Activated CD8-positive, alpha-beta T cell treated with anti-CD3 and anti-CD28 coated beads, Interleukin-2, amount 10 ng/mL, durations not matched to agents 7 days and 5 days (primary cell): ENCODE data around the gene TRIM31. TPM values are rescaled to one million over a fixed set of nuclear protein-coding genes. Genes with fewer than 3 reads are reported as not detected.
A peak's percentile ranks its signal among the peaks of the same experiment; 100 is the strongest.

Source experiments
- ATAC-seq: fragments of 150-1000 bp; cut with Tn5 transposase; one replicate; pipeline ENCODE4 v1.10.0; 2021; ENCODE audit warnings: moderate library complexity
- CTCF ChIA-PET: fragments of 350-600 bp; sonication (Branson Sonifier 250); formaldehyde crosslinking; loops from one replicate; lab custom pipeline; 2021; ENCODE audit warnings: antibody characterized with exemption; lab: Charles Lee
- POLR2A ChIA-PET: fragments of 350-600 bp; sonication (Branson Sonifier 250); formaldehyde crosslinking; loops from one replicate; lab custom pipeline; 2021; ENCODE audit warnings: antibody characterized with exemption; lab: Charles Lee
- DNase-seq: peaks from one replicate; pipeline ENCODE4 v3.0.0-alpha.2; 2020
- H3K27ac Mint-ChIP-seq: one replicate; pipeline ENCODE4 v1.8.0; 2021; ENCODE audit warnings: mild to moderate bottlenecking, mixed read lengths
- H3K27me3 Mint-ChIP-seq: one replicate; pipeline ENCODE4 v1.8.0; 2021; ENCODE audit warnings: low read depth, mixed read lengths
- H3K36me3 Mint-ChIP-seq: one replicate; pipeline ENCODE4 v1.8.0; 2021; ENCODE audit warnings: low read depth, mixed read lengths
- H3K4me1 Mint-ChIP-seq: one replicate; pipeline ENCODE4 v1.8.0; 2021; ENCODE audit warnings: low read depth, mixed read lengths
- H3K4me3 Mint-ChIP-seq: one replicate; pipeline ENCODE4 v1.8.0; 2021; ENCODE audit warnings: mild to moderate bottlenecking, mixed read lengths
- H3K9me3 Mint-ChIP-seq: one replicate; pipeline ENCODE4 v1.8.0; 2022; ENCODE audit warnings: mixed read lengths; ENCODE audit not compliant: insufficient read depth
- total RNA-seq, 2 experiments: library from RNA; stranded (reverse); gene quantifications; one replicate each; pipeline ENCODE4 v1.2.3, GENCODE V29; 2021

TRIM31 gene
- total RNA-seq, 2 experiments from 2014 or later, result not detected

GRCh38 chr6:30154709-30155519 is 42.0 kb upstream of the TRIM31 start:
- no peaks in the 10 kb centered on the region for H3K36me3 Mint-ChIP-seq
- H3K27ac Mint-ChIP-seq, result no peak overlapping the region
- H3K27me3 Mint-ChIP-seq, result peaks cover 24% of the 10 kb centered on the region
- no peaks in the 10 kb centered on the region for H3K9me3 Mint-ChIP-seq
- POLR2A ChIA-PET, result no interaction called here
- no peak for ATAC-seq
- no peak overlapping the region for H3K4me3 Mint-ChIP-seq
- CTCF ChIA-PET, result interaction anchor here (1.8 kb wide), 1 partner anchor 52 kb away, joined by 5 read pairs; no protein-coding TSS in a partner anchor
- no peak for DNase-seq
- H3K4me1 Mint-ChIP-seq, result peaks cover 16% of the 10 kb centered on the region

DNA sequence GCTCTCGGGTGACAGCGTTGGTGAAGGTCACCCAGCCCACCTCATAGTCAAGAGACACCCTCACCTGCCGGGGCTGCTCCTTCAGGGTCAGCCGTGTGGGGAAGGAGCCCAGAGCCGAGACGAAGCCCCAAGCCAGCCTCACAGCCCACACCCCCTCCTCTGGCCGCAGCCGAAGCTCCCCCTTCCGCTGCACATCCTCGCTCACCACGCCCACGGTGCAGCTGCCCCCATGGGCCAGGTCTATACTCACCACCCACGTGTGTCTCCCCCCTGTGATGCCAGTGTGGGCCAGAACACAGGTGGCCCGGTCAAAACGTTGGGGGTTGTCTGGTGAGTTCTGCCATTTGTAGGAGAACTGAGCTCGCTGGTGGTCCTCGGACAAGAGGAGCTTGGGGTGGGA is 41.2 kb upstream of the TRIM31 start:
- Mint-ChIP-seq H3K4me1 (peaks cover 16% of the 10 kb centered on the region), H3K27me3 (peaks cover 19% of the 10 kb centered on the region), H3K27ac (no peak overlapping the region), H3K4me3 (no peak overlapping the region), H3K9me3 (no peaks in the 10 kb centered on the region), H3K36me3 (no peaks in the 10 kb centered on the region)
- no peak for ATAC-seq
- no peak for DNase-seq
- ChIA-PET POLR2A (no interaction called here), CTCF (interaction anchor here (1.8 kb wide), 1 partner anchor 51 kb away, joined by 5 read pairs; no protein-coding TSS in a partner anchor)

- peaks cover 12% of the 10 kb centered on the region for H3K4me1 Mint-ChIP-seq
- H3K27me3 Mint-ChIP-seq, result peaks cover 21% of the 10 kb centered on the region
- H3K36me3 Mint-ChIP-seq, result no peaks in the 10 kb centered on the region
- ATAC-seq (no peak), DNase-seq (no peak)
- H3K4me3 Mint-ChIP-seq, result no peak overlapping the region
- H3K27ac Mint-ChIP-seq, result no peak overlapping the region
- ChIA-PET POLR2A (no interaction called here), CTCF (interaction anchor here (1.8 kb wide), 1 partner anchor 50 kb away, joined by 5 read pairs; no protein-coding TSS in a partner anchor)
- H3K9me3 Mint-ChIP-seq, result no peaks in the 10 kb centered on the region
Observed at GRCh38 chr6:30152910-30153610, 40.2 kb upstream of the TRIM31 start.

- Mint-ChIP-seq H3K27me3 (peaks cover 24% of the 10 kb centered on the region), H3K27ac (no peak overlapping the region), H3K36me3 (no peaks in the 10 kb centered on the region), H3K4me1 (peaks cover 13% of the 10 kb centered on the region), H3K4me3 (no peak overlapping the region), H3K9me3 (no peaks in the 10 kb centered on the region)
- ChIA-PET POLR2A (interaction anchor here (0.7 kb wide), 1 partner anchor 27 kb away, joined by 3 read pairs; no protein-coding TSS in a partner anchor), CTCF (interaction anchor here (0.9 to 1.8 kb wide), 4 partner anchors 15 to 49 kb away, joined by 3 to 12 read pairs (median 4); no protein-coding TSS in a partner anchor)
- no peak for ATAC-seq
- DNase-seq, result no peak
Observed at GRCh38 chr6:30152016-30152673, 39.3 kb upstream of the TRIM31 start.

- CTCF ChIA-PET, result interaction anchor here (0.9 to 1.8 kb wide), 4 partner anchors 15 to 48 kb away, joined by 3 to 12 read pairs (median 4); no protein-coding TSS in a partner anchor
- H3K4me1 Mint-ChIP-seq, result peaks cover 17% of the 10 kb centered on the region
Observed at GRCh38 chr6:30151580-30151979, 38.7 kb upstream of the TRIM31 start.

GRCh38 chr6:30150671-30151395 is 37.9 kb upstream of the TRIM31 start:
- ChIA-PET CTCF (interaction anchor here (1.1 to 1.8 kb wide), 3 partner anchors 19 to 47 kb away, joined by 3 to 12 read pairs (median 4); no protein-coding TSS in a partner anchor), POLR2A (no interaction called here)
- no peaks in the 10 kb centered on the region for H3K36me3 Mint-ChIP-seq
- ATAC-seq, result no peak
- H3K27ac Mint-ChIP-seq, result no peak overlapping the region
- no peak overlapping the region for H3K4me3 Mint-ChIP-seq
- peaks cover 17% of the 10 kb centered on the region for H3K4me1 Mint-ChIP-seq
- no peak for DNase-seq
- H3K9me3 Mint-ChIP-seq, result no peaks in the 10 kb centered on the region
- H3K27me3 Mint-ChIP-seq, result peaks cover 24% of the 10 kb centered on the region

More at GRCh38 chr6:30151580-30151979, 38.7 kb upstream of the TRIM31 start:
- ATAC-seq (peak; percentile 67), DNase-seq (peak; percentile 40)
- Mint-ChIP-seq H3K27ac (no peak overlapping the region), H3K27me3 (peaks cover 25% of the 10 kb centered on the region), H3K36me3 (no peaks in the 10 kb centered on the region), H3K4me3 (no peak overlapping the region), H3K9me3 (no peaks in the 10 kb centered on the region)
- POLR2A ChIA-PET, result no interaction called here

DNA sequence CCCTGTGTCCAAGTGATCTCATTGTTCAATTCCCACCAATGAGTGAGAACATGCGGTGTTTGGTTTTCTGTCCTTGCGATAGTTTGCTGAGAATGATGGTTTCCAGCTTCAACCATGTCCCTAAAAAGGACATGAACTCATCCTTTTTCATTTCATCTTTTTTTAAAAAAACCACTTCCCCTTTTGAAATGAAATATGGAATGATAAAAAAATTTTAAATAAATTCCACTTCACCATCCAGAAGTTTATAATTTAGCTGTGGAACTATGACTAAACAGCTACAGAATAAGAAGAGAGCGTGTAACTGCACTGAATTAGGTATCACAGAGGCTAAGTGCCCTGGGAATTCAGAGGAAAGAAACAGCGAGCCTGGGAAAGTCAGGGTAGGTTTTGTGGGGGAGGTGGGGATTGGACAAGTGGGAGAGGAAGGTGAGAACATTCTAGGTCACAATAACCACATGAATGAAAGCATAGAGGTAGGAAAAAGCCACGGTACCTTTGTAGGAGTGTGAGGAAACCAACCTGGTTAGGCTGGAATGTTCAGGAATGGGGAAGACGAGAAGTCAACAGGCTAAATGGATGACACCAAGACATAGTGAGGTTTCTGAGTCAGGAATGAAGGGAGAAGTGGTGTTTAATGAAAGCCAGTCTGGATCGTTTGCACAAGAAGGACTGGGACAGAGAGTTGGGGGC is 37.1 kb upstream of the TRIM31 start:
- no peak for ATAC-seq
- CTCF ChIA-PET, result no interaction called here
- H3K9me3 Mint-ChIP-seq, result no peaks in the 10 kb centered on the region
- H3K27ac Mint-ChIP-seq, result no peak overlapping the region
- peaks cover 29% of the 10 kb centered on the region for H3K27me3 Mint-ChIP-seq
- peaks cover 17% of the 10 kb centered on the region for H3K4me1 Mint-ChIP-seq
- no peak for DNase-seq
- POLR2A ChIA-PET, result interaction anchor here (0.6 kb wide), 1 partner anchor 11 kb away, joined by 3 read pairs; no protein-coding TSS in a partner anchor
- H3K4me3 Mint-ChIP-seq, result no peak overlapping the region
- no peaks in the 10 kb centered on the region for H3K36me3 Mint-ChIP-seq

- ATAC-seq (no peak), DNase-seq (no peak)
- Mint-ChIP-seq H3K4me3 (no peak overlapping the region), H3K4me1 (peaks cover 17% of the 10 kb centered on the region), H3K27ac (no peak overlapping the region), H3K9me3 (no peaks in the 10 kb centered on the region), H3K27me3 (peaks cover 36% of the 10 kb centered on the region), H3K36me3 (no peaks in the 10 kb centered on the region)
- ChIA-PET POLR2A (no interaction called here), CTCF (interaction anchor here (1.2 kb wide), 1 partner anchor 18 kb away, joined by 9 read pairs; no protein-coding TSS in a partner anchor)
Observed at GRCh38 chr6:30149234-30149633, 36.3 kb upstream of the TRIM31 start.

DNA sequence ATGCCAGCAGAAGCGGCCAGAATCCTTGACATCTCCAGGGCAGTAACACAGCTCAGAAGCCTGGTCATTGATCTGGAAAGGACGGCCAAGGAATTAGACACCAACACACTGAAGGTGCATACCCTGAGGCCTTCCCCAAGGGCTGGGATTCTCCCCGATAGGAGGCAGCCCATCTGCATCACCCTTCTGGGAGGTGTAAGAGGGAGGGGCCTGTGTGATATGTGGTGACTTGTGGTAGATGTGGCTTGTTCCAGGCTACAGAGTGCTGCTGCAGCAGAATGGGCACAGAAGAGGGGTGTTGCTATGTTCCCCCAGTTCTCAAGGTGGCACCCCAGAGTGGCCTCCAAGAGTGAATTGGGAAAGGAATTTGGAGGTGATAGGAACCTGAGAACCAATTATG is 34.2 kb upstream of the TRIM31 start:
- peaks cover 17% of the 10 kb centered on the region for H3K4me1 Mint-ChIP-seq
- H3K9me3 Mint-ChIP-seq, result no peaks in the 10 kb centered on the region
- peaks cover 43% of the 10 kb centered on the region for H3K27me3 Mint-ChIP-seq
- CTCF ChIA-PET, result interaction anchor here (0.6 to 2.0 kb wide), 4 partner anchors 15 to 44 kb away, joined by 3 to 8 read pairs (median 4); no protein-coding TSS in a partner anchor
- H3K27ac Mint-ChIP-seq, result no peak overlapping the region
- no peaks in the 10 kb centered on the region for H3K36me3 Mint-ChIP-seq
- DNase-seq (no peak), ATAC-seq (no peak)
- POLR2A ChIA-PET, result no interaction called here
- no peak overlapping the region for H3K4me3 Mint-ChIP-seq

DNA sequence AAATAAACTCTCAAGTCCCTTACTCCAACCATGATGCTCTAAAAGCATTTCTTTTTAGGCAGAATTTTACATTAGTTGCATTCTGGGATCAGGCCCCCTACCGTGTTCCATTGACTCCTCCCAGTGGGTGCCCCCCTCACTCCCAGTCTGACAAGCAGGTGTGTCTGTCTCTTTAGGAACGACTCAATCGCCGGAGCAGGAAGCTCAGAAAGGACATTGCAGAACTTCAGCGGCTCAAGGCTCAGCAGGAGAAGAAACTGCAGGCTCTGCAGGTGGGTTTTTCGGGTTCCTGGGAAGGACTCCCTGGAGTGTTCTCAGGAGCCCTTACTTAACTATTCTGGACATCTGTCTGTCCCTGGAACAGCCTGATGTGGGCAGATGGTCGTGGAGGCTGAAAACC is 32.9 kb upstream of the TRIM31 start:
- Mint-ChIP-seq H3K27ac (no peak overlapping the region), H3K36me3 (no peaks in the 10 kb centered on the region), H3K27me3 (peaks cover 51% of the 10 kb centered on the region), H3K9me3 (no peaks in the 10 kb centered on the region), H3K4me3 (no peak overlapping the region), H3K4me1 (peaks cover 9% of the 10 kb centered on the region)
- ChIA-PET POLR2A (no interaction called here), CTCF (interaction anchor here (4.2 kb wide), 1 partner anchor 14 kb away, joined by 38 read pairs; no protein-coding TSS in a partner anchor)
- DNase-seq, result no peak
- ATAC-seq, result no peak
